Measurements from ENCODE around the gene MYEOV.

The MYEOV gene

DNA sequence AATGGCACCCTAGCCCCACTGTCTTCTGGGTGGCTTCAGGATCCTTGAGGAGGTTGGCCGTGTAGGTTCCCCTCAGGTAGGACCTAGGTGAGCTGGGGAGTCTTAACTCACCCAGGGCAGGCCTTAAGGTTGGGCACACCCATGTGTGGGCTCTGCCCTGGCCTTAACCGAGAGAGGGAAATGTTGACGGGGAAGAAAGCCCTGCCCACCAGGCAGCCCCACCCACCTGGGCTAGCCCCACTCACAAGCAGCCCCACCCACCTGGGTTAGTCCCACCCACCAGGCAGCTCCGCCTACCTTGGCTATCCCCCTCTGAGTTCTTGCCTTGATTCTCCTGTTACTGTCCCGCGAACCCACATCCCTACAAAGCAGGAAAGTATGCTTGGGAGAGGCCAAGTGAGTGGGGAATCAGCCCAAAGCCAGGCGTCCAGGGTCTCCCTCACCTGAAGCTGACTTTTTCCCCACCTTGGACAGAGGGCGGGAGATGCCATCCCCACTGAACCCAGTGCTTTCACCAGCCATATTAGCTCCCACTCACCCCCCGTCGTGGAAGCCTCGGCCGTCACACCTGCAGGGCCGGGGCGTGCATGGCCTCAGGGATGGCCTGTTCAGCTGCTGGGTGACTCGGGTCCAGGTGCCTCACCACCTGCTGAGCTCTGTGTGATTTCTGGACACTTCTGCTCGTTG, at the start of gene MYEOV:
Gene MYEOV, plus strand, starts transcription at position 337 of the 687 bp plus-strand sequence. CDS start 1,200 bp downstream, outside the sequence.
- no peak within 1 kb of the TSS for H3K4me3 ChIP-seq (ENCODE audit: low read length)
- peak; percentile 31 for DNase-seq (ENCODE audit: low read depth)
- TF ChIP-seq, protein P1, sequence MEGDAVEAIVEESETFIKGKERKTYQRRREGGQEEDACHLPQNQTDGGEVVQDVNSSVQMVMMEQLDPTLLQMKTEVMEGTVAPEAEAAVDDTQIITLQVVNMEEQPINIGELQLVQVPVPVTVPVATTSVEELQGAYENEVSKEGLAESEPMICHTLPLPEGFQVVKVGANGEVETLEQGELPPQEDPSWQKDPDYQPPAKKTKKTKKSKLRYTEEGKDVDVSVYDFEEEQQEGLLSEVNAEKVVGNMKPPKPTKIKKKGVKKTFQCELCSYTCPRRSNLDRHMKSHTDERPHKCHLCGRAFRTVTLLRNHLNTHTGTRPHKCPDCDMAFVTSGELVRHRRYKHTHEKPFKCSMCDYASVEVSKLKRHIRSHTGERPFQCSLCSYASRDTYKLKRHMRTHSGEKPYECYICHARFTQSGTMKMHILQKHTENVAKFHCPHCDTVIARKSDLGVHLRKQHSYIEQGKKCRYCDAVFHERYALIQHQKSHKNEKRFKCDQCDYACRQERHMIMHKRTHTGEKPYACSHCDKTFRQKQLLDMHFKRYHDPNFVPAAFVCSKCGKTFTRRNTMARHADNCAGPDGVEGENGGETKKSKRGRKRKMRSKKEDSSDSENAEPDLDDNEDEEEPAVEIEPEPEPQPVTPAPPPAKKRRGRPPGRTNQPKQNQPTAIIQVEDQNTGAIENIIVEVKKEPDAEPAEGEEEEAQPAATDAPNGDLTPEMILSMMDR (conservative IDR thresholded peaks at IDR 0.05; ENCODE audit: low read length), result no peak

DNA sequence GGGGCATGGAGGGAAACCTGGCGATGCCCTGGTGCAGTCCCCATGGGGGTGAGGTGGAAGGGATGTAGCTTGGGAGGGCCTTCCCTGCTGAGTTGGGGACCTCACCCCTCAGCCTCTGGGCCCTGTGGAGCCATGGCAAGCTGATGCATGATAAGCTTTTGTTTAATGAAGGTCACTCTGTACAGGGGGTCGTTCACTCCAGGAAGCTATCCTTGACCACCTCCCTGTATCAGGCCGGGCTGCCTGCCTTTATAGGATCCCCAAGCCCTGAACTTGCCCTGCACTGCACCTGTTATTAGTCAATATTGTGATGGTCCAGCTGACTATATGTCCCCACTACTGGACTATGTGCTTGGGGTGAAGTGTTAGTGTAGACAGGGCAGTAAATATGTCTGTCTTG, 49.7 kb upstream of the MYEOV start:
- TF ChIP-seq, protein P1 (conservative IDR thresholded peaks at IDR 0.05; ENCODE audit: low read length), result no peak
- H3K4me3 ChIP-seq (ENCODE audit: low read length), result no peak overlapping the region

DNA sequence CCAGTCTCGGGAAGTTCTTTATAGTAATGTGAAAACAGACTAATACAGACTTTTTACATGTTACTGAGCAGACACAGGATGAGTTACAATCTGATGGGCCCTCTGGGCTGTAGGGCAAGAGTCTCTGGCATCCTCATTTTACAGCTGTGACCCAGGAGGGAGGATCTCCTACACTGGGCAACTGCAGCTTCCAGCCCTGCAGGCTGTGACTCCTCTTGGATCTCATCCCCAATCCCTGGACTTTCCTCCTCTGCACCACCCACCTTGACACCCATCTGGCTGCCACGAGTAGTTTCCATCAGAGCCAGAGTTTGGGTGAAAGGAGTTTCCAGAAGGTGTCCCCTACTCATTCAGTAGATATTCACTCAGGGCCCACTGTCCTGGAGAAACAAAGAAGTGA, 48.9 kb upstream of the MYEOV start:
- TF ChIP-seq, protein P1 (conservative IDR thresholded peaks at IDR 0.05; ENCODE audit: low read length), result no peak
- DNase-seq (ENCODE audit: low read depth), result no peak
- no peak overlapping the region for H3K4me3 ChIP-seq (ENCODE audit: low read length)

More for the DNA sequence above, 49.7 kb upstream of the MYEOV start:
- DNase-seq (ENCODE audit: low read depth), result no peak

DNA sequence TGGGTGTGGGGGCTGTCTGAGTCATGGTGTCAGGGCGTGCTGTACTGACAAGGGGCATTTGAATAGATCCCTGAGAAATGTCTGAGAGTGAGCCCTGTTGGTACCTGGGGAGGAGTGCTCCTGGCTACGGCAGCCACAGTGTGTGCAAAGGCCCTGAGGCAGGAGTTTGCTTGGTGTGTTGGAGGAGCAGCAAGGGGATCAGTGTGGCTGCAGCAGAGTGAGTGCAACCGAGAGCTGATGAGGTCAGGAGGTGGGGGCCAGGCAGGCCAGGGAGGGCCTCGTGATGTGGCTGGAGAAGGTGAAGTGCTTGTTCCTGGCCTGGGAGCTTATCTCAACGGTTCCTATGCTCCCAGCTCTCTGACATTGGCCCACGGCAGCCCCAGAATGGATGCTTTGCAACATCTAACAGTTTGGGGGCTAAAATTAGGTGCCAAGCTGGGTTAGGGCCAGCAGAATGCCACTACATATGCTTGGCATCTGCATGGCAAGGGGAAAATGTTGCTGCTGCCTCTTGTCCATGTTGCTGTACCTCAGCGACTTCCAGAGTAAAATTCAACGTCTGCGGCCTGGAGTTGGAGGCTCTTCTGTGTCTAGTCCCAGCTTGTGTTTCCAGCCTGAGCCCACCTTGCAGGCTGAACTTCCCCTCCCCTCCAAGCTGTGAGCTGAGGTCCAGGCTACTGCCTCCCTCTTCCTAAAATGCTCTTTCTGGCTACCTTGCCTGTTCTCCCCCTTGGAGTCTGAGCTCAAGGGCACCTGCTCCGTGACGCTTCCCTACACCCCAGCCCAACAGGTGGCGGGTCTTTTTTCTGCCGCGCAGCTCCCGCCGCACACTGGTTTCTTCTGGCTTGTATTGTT, 48.2 kb upstream of the MYEOV start:
- no peak overlapping the region for H3K4me3 ChIP-seq (ENCODE audit: low read length)

DNA sequence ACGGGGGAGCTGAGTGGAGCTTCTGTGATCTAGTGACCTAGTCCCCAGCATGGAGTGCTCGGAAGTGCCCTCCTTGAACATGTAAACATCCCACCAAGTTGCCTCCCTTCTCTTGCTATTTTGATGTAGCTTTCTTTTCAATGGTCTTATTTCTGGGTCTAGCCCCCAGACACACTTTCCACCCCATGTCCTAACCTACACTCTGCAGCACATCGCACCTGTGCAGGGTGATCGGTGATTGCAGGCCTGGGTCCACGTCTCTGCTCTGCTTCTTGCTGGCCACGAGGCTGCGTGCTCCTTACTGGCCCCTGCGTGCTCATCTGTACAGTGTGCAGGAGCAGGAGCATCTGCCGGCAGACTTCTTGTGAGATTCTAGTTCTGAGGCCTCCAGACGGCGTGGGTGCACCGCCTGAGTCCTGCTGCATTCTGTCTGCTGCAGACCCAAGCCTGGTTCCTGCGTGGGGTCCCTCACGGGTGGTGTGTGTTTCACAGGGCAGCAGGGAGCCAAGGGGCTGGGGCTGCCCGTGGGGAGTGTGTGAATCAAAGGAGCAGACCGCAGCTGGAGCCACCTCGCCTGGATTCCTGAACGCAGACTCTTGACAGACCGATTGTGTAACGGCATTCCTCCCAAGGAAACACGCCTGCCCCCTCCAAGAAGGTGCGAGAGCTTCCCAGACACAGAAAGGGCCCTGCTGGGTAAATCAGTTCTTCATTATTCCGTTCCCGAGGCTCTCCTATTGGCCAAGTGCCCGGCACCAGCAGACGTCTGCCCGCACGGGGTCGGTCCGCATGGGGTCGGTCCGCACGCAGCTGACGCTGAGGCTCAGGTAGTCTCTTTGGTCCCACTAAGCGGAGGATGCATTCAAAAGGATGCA, 44.4 kb upstream of the MYEOV start:
- no peak overlapping the region for H3K4me3 ChIP-seq (ENCODE audit: low read length)
- TF ChIP-seq, protein P1 (conservative IDR thresholded peaks at IDR 0.05; ENCODE audit: low read length), result no peak
- DNase-seq (ENCODE audit: low read depth), result peak; percentile 63

More for the DNA sequence above, 48.2 kb upstream of the MYEOV start:
- TF ChIP-seq, protein P1 (conservative IDR thresholded peaks at IDR 0.05; ENCODE audit: low read length), result no peak
- DNase-seq (ENCODE audit: low read depth), result no peak

DNA sequence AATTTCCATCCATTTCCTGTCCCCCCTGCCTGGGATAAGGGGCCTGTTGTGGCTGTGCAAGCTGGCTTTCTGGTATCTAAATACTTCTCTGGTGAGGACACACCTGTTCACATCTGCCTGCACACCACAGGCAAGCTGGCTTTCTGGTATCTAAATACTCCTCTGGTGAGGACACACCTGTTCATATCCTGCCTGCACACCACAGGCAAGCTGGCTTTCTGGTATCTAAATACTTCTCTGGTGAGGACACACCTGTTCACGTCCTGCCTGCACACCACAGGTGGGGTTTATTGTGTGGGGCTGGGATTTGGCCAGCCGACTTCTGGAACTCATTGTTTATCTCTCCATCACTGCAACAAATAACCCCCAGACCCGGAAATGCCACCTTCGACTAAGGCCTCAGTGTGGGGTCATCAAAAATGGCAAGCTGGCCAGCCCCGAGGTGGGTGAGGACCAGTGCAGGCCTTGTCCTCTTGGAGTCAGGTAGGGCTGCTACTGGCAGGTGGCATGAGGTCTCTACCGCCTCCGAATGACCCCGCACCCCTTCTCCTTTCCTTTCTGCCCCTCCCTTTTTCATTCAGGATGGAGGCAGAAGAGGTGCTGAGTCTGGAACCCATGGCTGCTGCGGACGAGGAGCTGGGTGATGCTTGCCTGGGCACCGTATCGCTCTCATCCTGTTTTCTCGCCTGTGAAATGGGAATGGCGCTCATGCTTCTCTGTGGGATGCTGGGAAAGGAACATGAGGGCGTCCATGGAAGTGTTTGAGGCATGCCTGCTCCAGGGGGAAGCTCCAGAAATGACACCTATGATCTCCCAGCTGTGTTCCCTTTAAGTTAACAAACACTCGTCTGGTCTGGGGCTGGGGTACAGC, 43.5 kb upstream of the MYEOV start:
- no peak for DNase-seq (ENCODE audit: low read depth)
- TF ChIP-seq, protein P1 (conservative IDR thresholded peaks at IDR 0.05; ENCODE audit: low read length), result no peak
- H3K4me3 ChIP-seq (ENCODE audit: low read length), result no peak overlapping the region
